ENCODE data around the gene TPST1. TPM values are rescaled to one million over a fixed set of nuclear protein-coding genes. Genes with fewer than 3 reads are reported as not detected.
A peak's percentile ranks its signal among the peaks of the same experiment; 100 is the strongest.

The TPST1 gene
- polyA plus RNA-seq, 1 of the 3 experiments (the other 2 are of a cell fraction) = 36.4 TPM

DNA sequence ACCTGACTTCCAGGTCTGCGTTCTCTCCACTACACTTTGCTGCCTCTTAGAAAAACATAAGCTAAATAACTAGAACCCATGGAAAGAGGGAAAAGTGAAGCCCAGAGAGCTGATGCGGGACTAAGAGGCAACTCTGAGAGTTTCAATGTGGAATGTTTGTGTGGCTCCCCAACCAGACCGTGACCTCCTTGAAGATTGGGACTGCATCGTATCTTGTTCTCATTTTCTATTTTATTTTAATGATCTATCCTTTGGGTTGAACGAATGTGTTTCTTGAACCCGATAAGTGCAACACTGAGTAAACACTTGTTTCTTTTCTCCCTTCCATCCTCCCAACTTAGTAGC, 77.4 kb downstream of the TPST1 start:
- Histone ChIP-seq H3F3A (replicated peaks; ENCODE audit: insufficient read depth) (peaks cover 45% of the 10 kb centered on the region), H3K4me2 (peak overlapping the region; percentile 57), H3K9me3 (no peaks in the 10 kb centered on the region), H3K9me2 (no peaks in the 10 kb centered on the region), H3K36me3 (replicated peaks in 1 of 2; ENCODE audit: control insufficient read depth in 1 of 2, insufficient read depth in 2 of 2, low read length in 1 of 2) (no peaks in the 10 kb centered on the region), H3K27ac (ENCODE audit: low read depth in 2 of 2, low read length in 1 of 2) (peak overlapping the region; percentile 80 to 94), H3K9ac (peak overlapping the region; percentile 51; the same call in 1 of the 2 replicates), H2AFZ (ENCODE audit: low read depth) (no peak overlapping the region), H4K20me1 (ENCODE audit: insufficient read depth) (no peaks in the 10 kb centered on the region), H3K4me1 (ENCODE audit: control insufficient read depth in 1 of 2, insufficient read depth in 2 of 2, low read depth in 1 of 2, low read length in 1 of 2) (peaks cover 6 to 32% of the 10 kb centered on the region in 2 experiments), H3K27me3 (ENCODE audit: insufficient read depth) (no peaks in the 10 kb centered on the region), H3K4me3 (ENCODE audit: low read depth in 2 of 2, low read length in 1 of 2) (no peak overlapping the region), H3K79me2 (ENCODE audit: insufficient read depth) (peaks cover 78% of the 10 kb centered on the region)
- no peak for DNase-seq
- TF ChIP-seq RXRA (IDR thresholded peaks at IDR 0.05; ENCODE audit: borderline replicate concordance, low read depth) (no peak), MEF2A (IDR thresholded peaks at IDR 0.05; ENCODE audit: borderline replicate concordance, low read depth) (no peak), NFIC (IDR thresholded peaks at IDR 0.05; ENCODE audit: borderline replicate concordance) (no peak), EZH2phosphoT487 (IDR thresholded peaks at IDR 0.05; ENCODE audit: borderline replicate concordance, low read depth) (no peak), JUND (IDR thresholded peaks at IDR 0.05) (no peak), YY1 (IDR thresholded peaks at IDR 0.05; ENCODE audit: low read depth) (no peak), FOSL2 (IDR thresholded peaks at IDR 0.05; ENCODE audit: borderline replicate concordance, low read depth) (no peak), TEAD4 (IDR thresholded peaks at IDR 0.05; ENCODE audit: borderline replicate concordance, insufficient read depth) (no peak), EP300 (IDR thresholded peaks at IDR 0.05; ENCODE audit: borderline replicate concordance in 1 of 2, low read depth in 1 of 2, low read length in 1 of 2) (no peak), NRF1 (IDR thresholded peaks at IDR 0.05; ENCODE audit: low read depth, low read length) (no peak), RAD21 (IDR thresholded peaks at IDR 0.05; ENCODE audit: low read length) (no peak), CHD2 (IDR thresholded peaks at IDR 0.05; ENCODE audit: low read length, partially characterized antibody) (no peak)
- TF ChIP-seq, protein P1, sequence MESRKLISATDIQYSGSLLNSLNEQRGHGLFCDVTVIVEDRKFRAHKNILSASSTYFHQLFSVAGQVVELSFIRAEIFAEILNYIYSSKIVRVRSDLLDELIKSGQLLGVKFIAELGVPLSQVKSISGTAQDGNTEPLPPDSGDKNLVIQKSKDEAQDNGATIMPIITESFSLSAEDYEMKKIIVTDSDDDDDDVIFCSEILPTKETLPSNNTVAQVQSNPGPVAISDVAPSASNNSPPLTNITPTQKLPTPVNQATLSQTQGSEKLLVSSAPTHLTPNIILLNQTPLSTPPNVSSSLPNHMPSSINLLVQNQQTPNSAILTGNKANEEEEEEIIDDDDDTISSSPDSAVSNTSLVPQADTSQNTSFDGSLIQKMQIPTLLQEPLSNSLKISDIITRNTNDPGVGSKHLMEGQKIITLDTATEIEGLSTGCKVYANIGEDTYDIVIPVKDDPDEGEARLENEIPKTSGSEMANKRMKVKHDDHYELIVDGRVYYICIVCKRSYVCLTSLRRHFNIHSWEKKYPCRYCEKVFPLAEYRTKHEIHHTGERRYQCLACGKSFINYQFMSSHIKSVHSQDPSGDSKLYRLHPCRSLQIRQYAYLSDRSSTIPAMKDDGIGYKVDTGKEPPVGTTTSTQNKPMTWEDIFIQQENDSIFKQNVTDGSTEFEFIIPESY (IDR thresholded peaks at IDR 0.05; ENCODE audit: borderline replicate concordance, low read depth) = no peak
- CTCF ChIA-PET = interaction anchor here (0.9 to 1.1 kb wide), 2 partner anchors 13 to 68 kb away, joined by 3 to 4 read pairs; no protein-coding TSS in a partner anchor
- POLR2A ChIA-PET = interaction anchor here (0.5 kb wide), 1 partner anchor 56 kb away, joined by 3 read pairs; no protein-coding TSS in a partner anchor
- WGBS (ENCODE audit: low lambda C conversion rate) = 96% methylated on average over 6 of the region's 6 CpGs

DNA sequence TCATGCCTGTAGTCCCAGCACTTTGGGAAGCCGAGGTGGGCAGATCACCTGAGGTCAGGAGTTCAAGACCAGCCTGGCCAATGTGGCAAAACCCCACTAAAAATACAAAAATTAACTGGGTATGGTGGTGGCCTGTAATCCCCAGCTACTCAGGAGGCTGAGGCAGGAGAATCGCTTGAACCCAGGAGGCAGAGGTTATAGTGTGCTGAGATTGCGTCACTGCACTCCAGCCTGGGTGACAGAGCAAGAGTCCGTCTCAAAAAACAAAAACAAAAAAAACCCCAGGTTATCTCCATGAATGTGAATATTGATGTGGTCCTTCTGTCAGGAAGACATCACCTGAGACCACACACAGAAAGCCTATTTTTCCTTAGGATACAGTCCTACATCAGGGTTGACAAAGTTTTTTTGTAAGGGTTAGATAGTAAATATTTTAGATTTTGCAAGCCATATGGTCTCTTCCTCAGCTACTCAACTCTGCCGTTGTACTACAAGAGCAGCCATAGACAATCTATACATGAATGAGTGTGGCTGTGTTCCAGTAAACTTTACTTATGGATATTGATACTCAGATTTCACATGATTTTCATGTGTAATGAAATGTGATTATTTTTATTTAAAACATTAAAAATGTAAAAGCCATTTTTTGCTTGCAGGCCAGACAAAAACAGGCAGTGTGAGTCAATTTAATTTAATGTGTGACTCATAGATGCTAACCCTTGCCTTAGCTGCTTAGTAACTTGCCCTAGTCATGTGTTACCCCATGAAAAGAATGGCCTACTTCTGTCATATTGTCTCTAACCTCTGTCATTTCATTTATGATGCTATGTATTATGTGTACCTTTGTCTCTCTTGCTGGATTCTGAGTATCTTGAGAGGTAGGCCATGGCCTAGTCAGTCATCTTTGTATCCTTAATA, 78.1 kb downstream of the TPST1 start:
- Histone ChIP-seq H4K20me1 (ENCODE audit: insufficient read depth) (no peaks in the 10 kb centered on the region), H3K9me3 (no peaks in the 10 kb centered on the region), H3K9me2 (no peaks in the 10 kb centered on the region), H3K4me1 (ENCODE audit: control insufficient read depth in 1 of 2, insufficient read depth in 2 of 2, low read depth in 1 of 2, low read length in 1 of 2) (peaks cover 6 to 32% of the 10 kb centered on the region in 2 experiments), H3K79me2 (ENCODE audit: insufficient read depth) (peaks cover 71% of the 10 kb centered on the region), H3K4me3 (ENCODE audit: low read depth in 2 of 2, low read length in 1 of 2) (no peak overlapping the region), H3K27ac (ENCODE audit: low read depth in 2 of 2, low read length in 1 of 2) (peak overlapping the region; percentile 80 to 94), H3K4me2 (peak overlapping the region; percentile 57), H3K36me3 (replicated peaks in 1 of 2; ENCODE audit: control insufficient read depth in 1 of 2, insufficient read depth in 2 of 2, low read length in 1 of 2) (no peaks in the 10 kb centered on the region), H3F3A (replicated peaks; ENCODE audit: insufficient read depth) (peaks cover 45% of the 10 kb centered on the region), H2AFZ (ENCODE audit: low read depth) (peak overlapping the region; percentile 48), H3K27me3 (ENCODE audit: insufficient read depth) (no peaks in the 10 kb centered on the region), H3K9ac (peak overlapping the region; percentile 51; the same call in 1 of the 2 replicates)
- no peak for DNase-seq
- WGBS (ENCODE audit: low lambda C conversion rate) = 66% methylated on average over 5 of the region's 5 CpGs
- ChIA-PET POLR2A (interaction anchor here (0.6 kb wide), 1 partner anchor 1795 kb away, joined by 3 read pairs; no protein-coding TSS in a partner anchor), CTCF (interaction anchor here (0.9 to 1.1 kb wide), 2 partner anchors 14 to 68 kb away, joined by 3 to 4 read pairs; no protein-coding TSS in a partner anchor)
- TF ChIP-seq SMC3 (IDR thresholded peaks at IDR 0.05; ENCODE audit: low read depth, low read length) = no peak
- TF ChIP-seq TCF12 (IDR thresholded peaks at IDR 0.05) = peak; percentile 81
- TF ChIP-seq RFX5 (IDR thresholded peaks at IDR 0.05; ENCODE audit: low read length) = 0 out of 2 replicates have a peak, but pooled peaks have one; percentile 21
- TF ChIP-seq, protein P2, sequence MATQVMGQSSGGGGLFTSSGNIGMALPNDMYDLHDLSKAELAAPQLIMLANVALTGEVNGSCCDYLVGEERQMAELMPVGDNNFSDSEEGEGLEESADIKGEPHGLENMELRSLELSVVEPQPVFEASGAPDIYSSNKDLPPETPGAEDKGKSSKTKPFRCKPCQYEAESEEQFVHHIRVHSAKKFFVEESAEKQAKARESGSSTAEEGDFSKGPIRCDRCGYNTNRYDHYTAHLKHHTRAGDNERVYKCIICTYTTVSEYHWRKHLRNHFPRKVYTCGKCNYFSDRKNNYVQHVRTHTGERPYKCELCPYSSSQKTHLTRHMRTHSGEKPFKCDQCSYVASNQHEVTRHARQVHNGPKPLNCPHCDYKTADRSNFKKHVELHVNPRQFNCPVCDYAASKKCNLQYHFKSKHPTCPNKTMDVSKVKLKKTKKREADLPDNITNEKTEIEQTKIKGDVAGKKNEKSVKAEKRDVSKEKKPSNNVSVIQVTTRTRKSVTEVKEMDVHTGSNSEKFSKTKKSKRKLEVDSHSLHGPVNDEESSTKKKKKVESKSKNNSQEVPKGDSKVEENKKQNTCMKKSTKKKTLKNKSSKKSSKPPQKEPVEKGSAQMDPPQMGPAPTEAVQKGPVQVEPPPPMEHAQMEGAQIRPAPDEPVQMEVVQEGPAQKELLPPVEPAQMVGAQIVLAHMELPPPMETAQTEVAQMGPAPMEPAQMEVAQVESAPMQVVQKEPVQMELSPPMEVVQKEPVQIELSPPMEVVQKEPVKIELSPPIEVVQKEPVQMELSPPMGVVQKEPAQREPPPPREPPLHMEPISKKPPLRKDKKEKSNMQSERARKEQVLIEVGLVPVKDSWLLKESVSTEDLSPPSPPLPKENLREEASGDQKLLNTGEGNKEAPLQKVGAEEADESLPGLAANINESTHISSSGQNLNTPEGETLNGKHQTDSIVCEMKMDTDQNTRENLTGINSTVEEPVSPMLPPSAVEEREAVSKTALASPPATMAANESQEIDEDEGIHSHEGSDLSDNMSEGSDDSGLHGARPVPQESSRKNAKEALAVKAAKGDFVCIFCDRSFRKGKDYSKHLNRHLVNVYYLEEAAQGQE (IDR thresholded peaks at IDR 0.05; ENCODE audit: low read depth, low read length) = no peak
- no peak for TF ChIP-seq MEF2A (IDR thresholded peaks at IDR 0.05; ENCODE audit: borderline replicate concordance, low read depth)
- TF ChIP-seq ELF1 (IDR thresholded peaks at IDR 0.05) = no peak
- peak; percentile 94 for TF ChIP-seq JUND (IDR thresholded peaks at IDR 0.05)
- TF ChIP-seq SIN3A (IDR thresholded peaks at IDR 0.05; ENCODE audit: borderline replicate concordance, low read depth, low read length) = no peak
- TF ChIP-seq, protein P1 (IDR thresholded peaks at IDR 0.05; ENCODE audit: borderline replicate concordance, low read depth) = no peak

Data from SK-N-SH (cell line).